ENCODE measurements around the gene NACC1.

NACC1 gene

DNA sequence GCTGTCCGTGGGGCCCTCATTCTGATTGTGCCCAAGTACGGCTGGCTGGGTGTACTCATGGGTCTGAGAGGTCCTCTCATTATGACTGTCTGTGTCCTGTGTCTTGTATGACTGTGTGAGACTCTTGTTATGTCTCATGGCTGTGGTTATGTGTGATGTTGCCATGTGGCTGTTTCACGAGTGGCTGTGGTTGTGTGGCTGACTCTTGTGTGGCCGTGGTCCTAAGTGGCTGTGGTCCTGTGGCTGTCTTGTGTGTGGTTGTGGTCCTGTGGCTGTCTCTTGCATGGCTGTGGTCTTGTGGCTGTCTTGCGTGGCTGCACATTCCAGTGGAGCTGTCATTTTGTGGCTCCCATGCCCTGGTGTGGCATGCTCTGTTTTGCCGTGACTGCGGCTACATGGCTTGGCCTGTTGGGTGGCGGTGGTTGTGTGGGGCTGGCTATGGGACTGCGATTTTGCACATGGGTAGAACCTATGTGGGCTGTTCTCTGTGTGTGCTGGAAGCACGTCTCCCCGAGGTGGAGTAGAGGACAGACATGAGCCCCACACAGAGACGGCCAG is 18.0 kb upstream of the NACC1 start:
- peak; percentile 17 for DNase-seq (ENCODE audit: low read depth)

DNA sequence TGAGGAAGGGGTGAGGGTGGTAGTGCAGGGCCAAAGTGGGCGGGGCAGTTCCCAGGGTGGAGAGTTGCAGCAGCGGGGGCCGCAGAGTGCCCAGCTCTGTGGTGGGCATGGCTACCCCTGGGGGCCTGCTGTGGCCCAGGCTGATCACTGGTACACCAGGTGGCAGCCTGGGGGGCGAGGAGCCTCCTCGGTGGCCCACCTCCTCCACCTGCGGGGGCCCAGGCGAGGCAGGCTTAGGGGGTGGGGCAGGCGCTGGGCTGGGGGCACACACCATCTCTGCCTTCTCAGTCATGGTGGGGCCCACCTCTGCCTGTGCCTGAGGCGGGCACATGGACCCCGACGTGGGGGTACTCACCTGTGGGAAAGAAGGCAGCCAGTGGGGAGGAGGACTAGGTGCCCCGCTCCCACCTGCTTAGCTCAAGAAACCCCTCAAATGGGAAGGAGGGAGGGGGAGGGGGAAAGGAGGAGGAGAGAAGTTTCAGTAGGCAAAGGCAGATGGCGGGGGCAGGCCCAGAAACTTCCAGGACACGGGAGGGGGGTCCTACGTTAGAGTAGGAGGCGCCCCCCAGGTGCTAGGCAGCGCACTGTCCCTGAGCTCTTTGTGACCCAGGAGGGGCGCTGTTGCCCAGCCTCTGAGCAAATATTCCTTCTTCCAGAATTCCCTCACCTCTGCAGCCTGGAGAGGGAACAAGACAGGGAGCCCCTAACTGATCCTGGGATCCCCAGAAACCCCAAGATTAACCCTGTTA is 17.0 kb upstream of the NACC1 start:
- no peak for DNase-seq (ENCODE audit: low read depth)

- no peak for DNase-seq (ENCODE audit: low read depth)
These were observed 16.3 kb upstream of the NACC1 start for GRCh38 chr19:13101590-13102415.

DNA sequence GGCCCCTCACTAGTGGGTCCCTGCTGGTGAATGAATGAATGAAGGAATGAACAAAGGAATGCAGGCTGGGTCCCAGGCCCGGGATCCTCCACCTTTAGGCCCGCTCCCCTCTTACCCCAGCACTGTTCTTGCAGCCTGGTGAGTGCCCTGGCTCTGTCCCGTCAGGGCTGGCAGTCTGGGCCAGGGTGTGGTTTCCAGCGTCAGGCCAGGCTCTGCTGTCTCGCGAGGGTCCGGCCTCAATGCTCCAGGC is 15.7 kb upstream of the NACC1 start:
- DNase-seq (ENCODE audit: low read depth): no peak

- DNase-seq (ENCODE audit: low read depth): peak; percentile 48
These were observed 15.1 kb upstream of the NACC1 start, which contains the start of gene LYL1 for GRCh38 chr19:13102666-13103580. Gene LYL1, minus strand, starts transcription at chr19:13102858. Its CDS starts 1,687 bp downstream, at chr19:13101171.

DNA sequence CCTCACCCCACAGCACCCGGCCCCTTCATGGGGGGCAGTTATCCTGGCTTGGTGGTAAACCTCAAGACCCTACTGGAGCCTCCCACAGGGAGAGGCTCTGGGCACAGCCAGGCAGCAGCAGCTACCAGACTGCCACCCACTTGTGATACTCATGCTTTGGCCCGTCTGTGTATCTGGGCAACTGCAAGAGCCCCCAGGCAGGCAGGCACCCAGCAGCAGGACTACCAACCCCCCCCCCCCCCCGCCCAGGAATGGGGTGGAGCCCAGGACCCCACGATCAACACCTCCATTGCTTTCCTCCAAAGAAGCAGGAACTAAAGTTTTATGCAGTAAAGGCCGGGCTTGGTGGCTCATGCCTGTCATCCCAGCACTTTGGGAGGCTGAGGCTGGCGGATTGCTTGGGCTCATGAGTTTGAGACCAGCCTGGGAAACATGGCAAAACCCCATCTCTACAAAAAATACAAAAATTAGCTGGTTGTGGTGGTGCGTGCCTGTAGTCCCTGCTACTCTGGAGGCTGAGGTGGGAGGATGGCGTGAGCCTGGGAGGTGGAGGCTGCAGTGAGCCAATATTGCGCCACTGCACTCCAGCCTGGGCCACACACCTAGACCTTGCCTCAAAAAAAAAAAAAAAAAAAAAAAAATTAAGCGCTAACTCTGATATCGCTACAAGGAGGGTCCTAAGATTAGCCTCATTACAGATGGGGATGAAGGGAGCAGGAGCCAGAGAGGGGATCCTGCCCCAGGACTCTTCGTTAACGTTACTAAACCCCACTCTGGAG is 14.3 kb upstream of the NACC1 start:
- no peak for DNase-seq (ENCODE audit: low read depth)

DNA sequence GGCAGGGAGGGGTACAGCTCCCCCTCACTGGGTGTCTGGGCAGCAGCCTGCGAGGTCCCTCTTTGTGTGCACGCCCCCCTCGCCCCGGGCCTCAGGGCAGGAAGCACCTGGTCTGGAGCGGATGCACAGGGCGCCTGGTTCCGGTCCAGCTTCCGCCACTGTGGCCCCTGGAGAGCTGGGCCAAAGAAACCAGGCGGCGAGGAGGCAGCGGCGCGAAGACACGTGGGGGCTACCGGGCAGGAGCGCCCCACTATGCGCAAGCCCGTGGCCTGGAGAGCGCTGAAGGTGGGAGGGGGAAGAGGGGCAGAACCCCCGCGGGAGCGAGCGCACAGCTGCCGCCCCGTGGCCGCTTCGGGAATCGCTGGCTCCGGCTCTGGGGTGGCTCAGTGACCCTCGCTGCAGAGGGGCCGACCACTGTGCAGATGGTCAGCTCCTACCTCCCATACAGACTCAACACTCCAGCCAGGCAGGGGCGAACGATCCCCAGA is 13.7 kb upstream of the NACC1 start:
- no peak for DNase-seq (ENCODE audit: low read depth)

DNA sequence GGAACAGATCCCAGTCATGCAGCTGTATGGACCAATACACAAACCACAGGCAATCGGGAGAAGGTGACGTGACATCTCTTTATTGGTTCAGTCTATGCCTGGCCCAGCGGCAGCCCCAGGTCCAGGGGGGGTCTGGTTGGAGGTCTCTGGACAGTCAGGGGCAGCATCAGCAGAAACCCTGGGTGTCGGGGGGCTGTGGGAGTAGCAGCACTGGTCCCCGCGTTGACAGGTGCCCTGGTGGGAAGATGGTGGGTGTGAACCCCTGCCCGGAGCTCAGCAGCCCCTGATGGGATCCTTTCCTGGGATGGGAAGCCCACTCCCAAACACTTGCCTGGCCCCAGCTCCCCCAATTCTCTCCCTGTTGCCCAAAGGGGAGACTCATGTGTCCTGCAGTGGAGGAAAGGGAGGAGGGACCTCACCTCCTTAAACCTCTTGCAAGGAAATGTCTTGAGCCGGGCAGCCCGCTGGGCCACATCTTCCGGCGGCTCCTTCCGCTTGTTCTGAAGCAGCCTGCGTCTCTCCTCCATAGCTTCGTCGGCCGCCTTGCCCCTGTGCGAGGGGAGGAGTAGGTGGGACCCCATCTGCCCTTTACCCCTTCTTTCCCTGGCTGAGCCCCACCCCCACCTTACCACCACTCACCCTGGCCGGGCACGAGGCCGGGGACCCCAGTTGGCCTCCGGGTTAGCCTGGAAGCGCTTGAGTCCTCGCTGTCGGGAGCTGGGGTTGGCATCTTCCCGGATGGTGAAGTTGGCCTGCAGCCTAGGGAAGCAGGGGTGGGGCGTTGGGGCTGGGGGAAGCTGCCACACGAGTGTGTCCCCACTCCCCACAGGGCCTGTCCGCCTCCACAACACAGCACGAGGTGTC is 13.0 kb upstream of the NACC1 start:
- DNase-seq (ENCODE audit: low read depth): no peak

DNA sequence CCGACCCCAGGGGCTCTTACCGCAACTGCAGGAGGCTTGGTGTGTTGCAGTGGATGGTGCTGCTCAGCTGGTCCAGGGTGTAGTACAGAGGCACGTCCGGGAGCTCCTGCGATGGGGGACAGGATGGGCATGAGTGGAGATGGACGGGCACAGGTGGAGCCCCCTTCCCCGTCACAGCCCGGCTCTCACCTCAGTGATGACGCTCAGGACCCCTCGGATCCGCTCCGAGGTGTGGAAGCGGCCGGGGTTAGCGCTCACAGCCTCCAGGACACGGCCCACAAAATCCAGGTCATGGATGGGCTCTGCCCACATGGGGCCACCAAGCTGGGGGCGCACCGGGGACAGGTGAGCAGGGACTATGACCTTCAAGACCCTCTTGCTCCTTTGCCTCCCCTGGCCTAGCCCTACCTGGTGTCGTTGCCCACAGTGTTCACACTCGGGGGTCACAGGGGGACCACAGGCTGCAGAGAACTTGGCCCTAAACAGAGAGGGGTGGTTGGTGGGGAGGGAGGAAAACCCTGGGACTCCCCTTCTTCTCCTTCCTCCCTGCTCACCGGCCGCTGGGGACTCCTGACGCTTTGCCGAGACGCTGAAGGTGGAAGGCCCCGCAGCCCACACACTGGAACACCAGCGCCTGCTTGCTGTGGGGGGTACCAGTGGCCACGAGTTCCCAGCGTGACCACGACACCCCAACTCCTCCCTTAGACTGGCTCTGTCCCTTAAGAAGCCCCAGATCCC is 8.5 kb upstream of the NACC1 start:
- DNase-seq (ENCODE audit: low read depth): no peak

- no peak for DNase-seq (ENCODE audit: low read depth)
These were observed 7.9 kb upstream of the NACC1 start for GRCh38 chr19:13110099-13110610.

- no peak for DNase-seq (ENCODE audit: low read depth)
These were observed 5.5 kb upstream of the NACC1 start for GRCh38 chr19:13112555-13112954.

DNA sequence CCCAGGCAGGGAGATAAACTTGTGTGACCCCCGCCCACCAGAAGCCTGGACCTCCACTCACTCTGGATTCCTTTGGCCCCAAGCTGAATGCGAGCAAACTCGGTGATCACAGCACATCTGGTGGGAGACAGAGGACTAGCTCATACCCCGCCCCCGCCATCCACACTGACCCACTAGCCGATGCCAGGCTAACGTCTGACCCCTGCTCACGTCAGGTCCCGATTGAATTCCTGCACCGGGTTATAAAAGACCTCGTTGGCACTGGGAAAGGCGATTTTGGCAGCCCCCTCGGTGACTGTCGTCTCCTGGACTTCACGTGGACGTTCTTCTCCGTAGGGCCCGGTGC is 2.2 kb upstream of the NACC1 start:
- DNase-seq (ENCODE audit: low read depth): no peak

DNA sequence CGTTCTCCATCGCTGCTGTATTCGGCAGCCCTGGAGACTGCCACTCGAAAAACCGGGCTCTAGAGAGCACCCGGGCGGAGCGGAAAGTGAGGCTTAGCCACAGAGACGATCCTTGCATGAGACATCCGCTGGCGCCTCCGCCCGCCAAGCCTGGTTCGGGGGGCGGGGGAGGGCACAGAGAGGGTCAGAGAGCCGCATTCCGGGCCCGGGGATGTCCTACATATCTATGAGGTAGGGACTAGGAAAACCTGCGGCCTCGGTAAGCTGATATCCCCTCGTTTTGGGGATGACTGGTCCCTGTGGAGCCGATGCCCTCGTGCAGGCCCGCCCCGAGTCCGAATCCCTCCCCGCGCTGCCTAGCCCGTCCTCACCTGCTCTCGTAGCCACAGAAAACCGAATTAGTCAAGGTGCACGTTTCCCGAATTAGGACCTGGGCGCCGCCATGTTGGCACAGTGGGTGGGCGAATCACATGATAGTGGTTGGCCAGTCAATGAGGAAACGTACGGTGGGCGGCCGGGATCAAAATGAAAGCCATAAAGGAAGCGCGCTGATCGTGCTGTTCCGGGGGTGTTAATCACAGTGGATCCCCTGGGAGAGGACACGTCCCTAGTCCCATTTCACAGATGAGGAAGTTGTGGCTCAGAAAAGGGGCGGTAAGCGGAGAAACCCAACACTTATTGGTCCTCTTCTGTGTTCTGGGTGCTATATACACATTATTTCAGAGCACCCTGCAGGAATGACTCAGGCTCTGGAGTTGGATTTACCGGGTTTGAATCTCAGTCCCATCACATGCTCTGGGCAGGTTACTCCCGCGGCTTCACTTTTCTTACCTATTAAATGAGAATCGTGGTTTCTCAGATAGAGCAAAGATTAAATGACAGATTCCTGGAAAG is 1.5 kb upstream of the NACC1 start, which contains the start of gene TRMT1:
Gene TRMT1, minus strand, starts transcription at position 459 of the 894 bp plus-strand sequence. Its CDS starts 341 bp downstream, at position 118.
- peak; percentile 90 for DNase-seq (ENCODE audit: low read depth)

- DNase-seq (ENCODE audit: low read depth): no peak
These were observed 790 bp upstream of the NACC1 start for GRCh38 chr19:13117176-13117771.

GRCh38 chr19:13118424-13119193 is 545 bp downstream of the NACC1 start:
- DNase-seq (ENCODE audit: low read depth): no peak

GRCh38 chr19:13119627-13120026 is 1.6 kb downstream of the NACC1 start:
- DNase-seq (ENCODE audit: low read depth): no peak

DNA sequence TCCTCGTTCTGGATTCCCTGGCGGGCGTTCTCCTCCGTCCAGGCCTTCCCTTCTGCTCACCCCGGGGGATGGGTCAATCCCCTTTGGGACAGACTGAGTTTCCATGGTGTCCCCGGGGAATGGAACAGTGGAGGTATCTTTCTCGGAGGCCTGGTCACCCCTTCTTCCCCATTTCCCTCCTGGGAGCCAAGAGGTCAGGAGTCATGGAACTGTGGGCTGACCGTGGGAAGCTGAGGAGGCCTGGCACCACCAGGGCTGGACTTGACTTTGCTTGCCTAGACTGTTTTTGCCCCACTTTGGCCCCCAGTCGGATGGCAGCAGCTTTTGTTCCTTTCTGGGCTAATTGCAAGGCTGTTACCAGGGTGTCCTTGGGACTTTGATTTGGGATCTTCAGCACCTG is 2.0 kb downstream of the NACC1 start:
- DNase-seq (ENCODE audit: low read depth): no peak

Data from fibroblast of gingiva (primary cell).